OCI-LY7 (cell line): ENCODE results near the gene SEPTIN12. TPM values are rescaled to one million over a fixed set of nuclear protein-coding genes. Genes with fewer than 3 reads are reported as not detected.

Experiments used
- BruUV-seq: library from RNA; stranded (reverse); fragments of 400-500 nt; replicated peaks from 2 replicates; lab custom pipeline; 2021; lab: Mats Ljungman, UMichigan
- CTCF ChIA-PET: fragments of 300-600 bp; sonication (Branson Sonifier 250); formaldehyde crosslinking; loops from one replicate; lab custom pipeline; 2022; ENCODE audit warnings: antibody characterized with exemption; ENCODE audit not compliant: unreplicated experiment; lab: Charles Lee
- POLR2A ChIA-PET: fragments of 300-600 bp; sonication (Branson Sonifier 250); formaldehyde crosslinking; loops from one replicate; lab custom pipeline; 2022; ENCODE audit warnings: antibody characterized with exemption; lab: Charles Lee
- DNase-seq: peaks from one replicate; pipeline ENCODE4 v3.0.0-alpha.2; 2015; ENCODE audit warnings: low spot score
- H2AFZ ChIP-seq: fragments of 200-600 bp; sonication (generic), shearing (Covaris generic); 2 replicates; pipeline ENCODE4 v1.6.1; 2014; ENCODE audit warnings: mild to moderate bottlenecking, antibody characterized with exemption, low read length, moderate library complexity
- H3K27ac ChIP-seq: fragments of 200-600 bp; sonication (generic); 2 replicates; pipeline ENCODE4 v1.5.1; 2014; ENCODE audit warnings: mixed run types, low read depth, mild to moderate bottlenecking, moderate library complexity, low read length, inconsistent platforms; ENCODE audit not compliant: poor library complexity, severe bottlenecking
- H3K36me3 ChIP-seq: fragments of 200-600 bp; sonication (generic); 2 replicates; pipeline ENCODE4 v1.6.1; 2014; ENCODE audit warnings: mild to moderate bottlenecking, antibody characterized with exemption, low read length, moderate library complexity, mixed read lengths; ENCODE audit not compliant: insufficient read depth
- H3K4me1 ChIP-seq: fragments of 200-600 bp; sonication (generic); 2 replicates; pipeline ENCODE4 v1.5.1; 2014; ENCODE audit warnings: mild to moderate bottlenecking, low read length; ENCODE audit not compliant: insufficient read depth, poor library complexity, severe bottlenecking
- H3K4me2 ChIP-seq: fragments of 200-600 bp; sonication (generic); 2 replicates; pipeline ENCODE4 v1.6.1; 2014; ENCODE audit warnings: mild to moderate bottlenecking, low read length
- H3K4me3 ChIP-seq: fragments of 200-600 bp; sonication (generic); 2 replicates; pipeline ENCODE4 v1.5.1; 2014; ENCODE audit warnings: mild to moderate bottlenecking, low read depth, low read length; ENCODE audit not compliant: poor library complexity, severe bottlenecking
- H3K79me2 ChIP-seq: fragments of 200-600 bp; sonication (generic); 2 replicates; pipeline ENCODE4 v1.6.1; 2016; ENCODE audit warnings: low read depth, mild to moderate bottlenecking, low read length, moderate library complexity, mixed read lengths; ENCODE audit not compliant: insufficient read depth
- H3K9me2 ChIP-seq: fragments of 200-600 bp; sonication (generic); 2 replicates; pipeline ENCODE4 v1.6.1; 2016; ENCODE audit warnings: mild to moderate bottlenecking, low read length, mixed read lengths; ENCODE audit not compliant: insufficient read depth
- H3K9me3 ChIP-seq: fragments of 200-600 bp; sonication (generic); 2 replicates; pipeline ENCODE4 v1.6.1; 2014; ENCODE audit warnings: mild to moderate bottlenecking, mixed run types, low read length, mixed read lengths
- H4K20me1 ChIP-seq: fragments of 200-600 bp; sonication (generic); 2 replicates; pipeline ENCODE4 v1.6.1; 2014; ENCODE audit warnings: mild to moderate bottlenecking, antibody characterized with exemption, low read length, moderate library complexity, mixed read lengths; ENCODE audit not compliant: insufficient read depth
- EZH2phosphoT487 ChIP-seq: fragments of 200-600 bp; sonication (generic); IDR thresholded peaks from 2 replicates; pipeline ENCODE4 v1.6.1; 2018; ENCODE audit warnings: low read depth, borderline replicate concordance, mild to moderate bottlenecking, mixed run types, antibody characterized with exemption, low read length, moderate library complexity, mixed read lengths
- intact Hi-C: fragments of 100-400 bp; cut with micrococcal nuclease; formaldehyde crosslinking; loops from one replicate; pipeline ENCODE4 v1.10.0; 2022; ENCODE audit not compliant: unreplicated experiment
- total RNA-seq, 2 experiments: library from RNA; depleted of rRNA in 1 of 2; stranded (reverse); fragments of >200 nt in 1 of 2; shearing (Covaris generic) in 1 of 2; gene quantifications; 2 replicates each; pipeline ENCODE4 v1.2.3, GENCODE V29; 2014 to 2022
- TF ChIP-seq, protein P1 (sequence below): fragments of 200-600 bp; sonication (generic); conservative IDR thresholded peaks from 2 replicates; pipeline ENCODE4 v1.5.1; 2014; ENCODE audit warnings: mild to moderate bottlenecking, antibody characterized with exemption, low read length, moderate library complexity, mixed read lengths

The SEPTIN12 gene
- total RNA-seq, 2 experiments from 2014 or later, result not detected

DNA sequence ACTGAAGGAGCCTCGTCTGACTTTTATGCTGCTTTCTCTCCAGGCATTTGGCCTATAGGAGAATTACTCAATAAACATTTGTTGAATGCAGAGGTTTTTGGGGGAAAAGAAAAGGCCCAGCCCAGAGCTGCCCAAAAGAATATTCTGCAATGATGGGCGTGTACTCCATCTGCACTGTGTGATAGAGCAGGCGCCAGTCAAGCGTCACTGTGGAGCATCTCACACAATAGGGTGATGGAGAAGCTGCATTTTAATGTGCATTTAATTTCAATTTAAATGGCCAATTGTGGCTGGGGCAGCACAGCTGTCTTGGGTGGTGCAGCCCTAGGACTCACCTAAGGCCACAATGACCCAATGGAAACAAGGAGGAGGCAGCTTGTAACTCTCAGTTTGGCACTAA is 38.4 kb upstream of the SEPTIN12 start:
- Histone ChIP-seq H3K4me2 (no peak overlapping the region), H3K4me3 (no peak overlapping the region), H3K4me1 (no peaks in the 10 kb centered on the region), H2AFZ (no peak overlapping the region), H4K20me1 (no peaks in the 10 kb centered on the region), H3K36me3 (peaks cover 88% of the 10 kb centered on the region), H3K79me2 (no peaks in the 10 kb centered on the region), H3K9me3 (no peaks in the 10 kb centered on the region), H3K27ac (no peak overlapping the region), H3K9me2 (no peaks in the 10 kb centered on the region)
- CTCF ChIA-PET, result no interaction called here
- intact Hi-C loops, result no loop called here
- TF ChIP-seq, protein P1, sequence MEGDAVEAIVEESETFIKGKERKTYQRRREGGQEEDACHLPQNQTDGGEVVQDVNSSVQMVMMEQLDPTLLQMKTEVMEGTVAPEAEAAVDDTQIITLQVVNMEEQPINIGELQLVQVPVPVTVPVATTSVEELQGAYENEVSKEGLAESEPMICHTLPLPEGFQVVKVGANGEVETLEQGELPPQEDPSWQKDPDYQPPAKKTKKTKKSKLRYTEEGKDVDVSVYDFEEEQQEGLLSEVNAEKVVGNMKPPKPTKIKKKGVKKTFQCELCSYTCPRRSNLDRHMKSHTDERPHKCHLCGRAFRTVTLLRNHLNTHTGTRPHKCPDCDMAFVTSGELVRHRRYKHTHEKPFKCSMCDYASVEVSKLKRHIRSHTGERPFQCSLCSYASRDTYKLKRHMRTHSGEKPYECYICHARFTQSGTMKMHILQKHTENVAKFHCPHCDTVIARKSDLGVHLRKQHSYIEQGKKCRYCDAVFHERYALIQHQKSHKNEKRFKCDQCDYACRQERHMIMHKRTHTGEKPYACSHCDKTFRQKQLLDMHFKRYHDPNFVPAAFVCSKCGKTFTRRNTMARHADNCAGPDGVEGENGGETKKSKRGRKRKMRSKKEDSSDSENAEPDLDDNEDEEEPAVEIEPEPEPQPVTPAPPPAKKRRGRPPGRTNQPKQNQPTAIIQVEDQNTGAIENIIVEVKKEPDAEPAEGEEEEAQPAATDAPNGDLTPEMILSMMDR, result no peak
- TF ChIP-seq EZH2phosphoT487, result no peak
- BruUV-seq, result no TSS peak
- POLR2A ChIA-PET, result no interaction called here
- no peak for DNase-seq

DNA sequence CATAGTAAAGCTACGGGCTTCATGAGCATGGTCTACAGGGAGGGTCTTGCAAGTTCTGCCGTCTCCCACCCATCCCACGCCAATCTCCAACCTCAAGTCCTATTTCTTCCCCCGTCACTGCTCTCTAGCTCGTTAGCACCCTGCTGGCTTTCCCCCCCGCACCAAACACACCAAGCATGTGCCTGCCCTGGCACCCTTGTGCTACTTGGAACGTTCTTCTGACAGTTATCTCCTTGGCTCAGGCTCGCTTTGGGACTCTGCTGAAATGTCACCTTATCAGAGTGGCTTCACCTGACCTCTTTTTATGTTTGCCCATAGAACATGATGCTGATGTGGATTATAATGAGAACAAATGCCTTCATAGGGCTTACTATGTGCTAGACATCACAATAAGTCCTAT is 37.1 kb upstream of the SEPTIN12 start:
- no peaks in the 10 kb centered on the region for H4K20me1 ChIP-seq
- DNase-seq, result no peak
- intact Hi-C loops, result no loop called here
- TF ChIP-seq, protein P1, result no peak
- TF ChIP-seq EZH2phosphoT487, result no peak
- POLR2A ChIA-PET, result no interaction called here
- no peak overlapping the region for H3K4me3 ChIP-seq
- H3K9me2 ChIP-seq, result no peaks in the 10 kb centered on the region
- no peaks in the 10 kb centered on the region for H3K79me2 ChIP-seq
- BruUV-seq, result no TSS peak
- H3K9me3 ChIP-seq, result no peaks in the 10 kb centered on the region
- H3K36me3 ChIP-seq, result peaks cover 88% of the 10 kb centered on the region
- H2AFZ ChIP-seq, result no peak overlapping the region
- H3K4me1 ChIP-seq, result no peaks in the 10 kb centered on the region
- no peak overlapping the region for H3K27ac ChIP-seq
- no peak overlapping the region for H3K4me2 ChIP-seq
- CTCF ChIA-PET, result no interaction called here

DNA sequence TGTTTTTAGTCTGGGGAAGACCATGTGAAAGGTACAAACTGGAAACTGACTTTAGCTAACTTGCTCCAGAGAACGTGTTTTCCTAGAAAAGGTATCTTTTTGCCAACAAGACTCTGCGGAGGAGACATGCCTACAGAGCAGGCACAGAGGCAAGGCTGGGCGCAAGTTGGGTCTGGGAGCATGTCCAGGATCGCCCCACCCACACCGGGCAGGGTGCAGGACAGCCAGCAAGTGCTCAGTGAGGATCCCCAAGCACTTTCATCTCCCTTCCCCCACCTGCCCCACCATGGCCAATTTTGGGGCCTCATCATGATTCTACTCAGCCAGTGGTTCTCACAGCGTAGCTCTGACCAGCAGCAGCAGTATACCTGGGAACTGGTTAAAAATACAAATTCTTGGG is 32.5 kb upstream of the SEPTIN12 start:
- Histone ChIP-seq H3K4me2 (no peak overlapping the region), H3K9me2 (no peaks in the 10 kb centered on the region), H3K9me3 (no peaks in the 10 kb centered on the region), H2AFZ (no peak overlapping the region), H3K4me3 (no peak overlapping the region), H3K27ac (no peak overlapping the region), H3K36me3 (peaks cover 86% of the 10 kb centered on the region), H4K20me1 (no peaks in the 10 kb centered on the region), H3K4me1 (no peaks in the 10 kb centered on the region), H3K79me2 (no peaks in the 10 kb centered on the region)
- TF ChIP-seq, protein P1, result no peak
- no peak for TF ChIP-seq EZH2phosphoT487
- ChIA-PET CTCF (no interaction called here), POLR2A (interaction anchor here (0.6 kb wide), 2 partner anchors 9 to 795 kb away, joined by 3 to 5 read pairs; no protein-coding TSS in a partner anchor)
- DNase-seq, result no peak
- BruUV-seq, result no TSS peak
- intact Hi-C loops, result no loop called here
